ENCODE data around the gene TSPO.

TSPO gene

GRCh38 chr22:43206509-43207161 lies 55.3 kb downstream of the TSPO start:
- no peak for TF ChIP-seq CTCF (conservative IDR thresholded peaks at IDR 0.05)
- H3K27ac ChIP-seq = no peak overlapping the region

GRCh38 chr22:43207386-43207785 lies 56.0 kb downstream of the TSPO start:
- no peak overlapping the region for H3K27ac ChIP-seq

DNA sequence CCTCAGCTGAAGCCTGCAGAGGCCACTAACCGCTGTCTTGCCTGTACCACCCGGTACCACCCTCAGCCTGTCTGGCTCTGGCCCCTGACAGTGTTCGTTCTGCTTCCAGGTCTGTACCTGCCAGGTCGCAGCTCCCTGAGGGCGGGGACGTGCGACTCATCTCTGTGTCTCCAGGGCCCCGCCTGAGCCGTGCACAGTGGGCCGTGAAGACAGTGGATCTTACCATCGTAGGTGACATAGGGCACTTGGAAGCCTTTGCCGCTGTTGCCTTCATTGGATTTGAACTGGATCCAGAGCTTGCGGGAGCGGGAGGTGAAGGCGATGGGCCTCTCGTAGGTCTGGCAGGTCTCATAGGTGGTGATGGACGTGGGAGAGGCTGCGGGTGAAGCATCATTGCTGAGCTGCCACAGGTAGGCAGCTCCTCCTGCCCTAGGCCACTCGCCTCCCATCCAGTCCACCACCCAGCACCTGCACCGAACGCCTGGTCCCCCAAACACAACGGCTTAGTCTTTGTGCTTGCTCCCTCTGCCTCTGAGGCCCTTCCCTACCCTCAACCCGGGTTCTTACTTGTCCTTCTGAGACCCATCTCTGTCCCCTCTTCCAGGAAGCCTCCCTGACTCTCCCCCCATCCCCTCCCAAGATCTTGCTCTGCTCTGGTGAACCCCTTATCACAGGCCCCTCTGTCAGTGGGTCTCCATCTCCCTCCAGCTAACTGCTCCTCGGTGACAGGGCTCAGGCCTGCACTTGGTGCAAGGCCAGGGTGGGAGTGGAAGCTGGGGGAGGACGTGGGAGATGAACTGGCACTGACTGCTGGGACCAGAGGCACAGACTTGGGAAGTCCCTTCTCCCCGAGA lies 56.7 kb downstream of the TSPO start:
- no peak for TF ChIP-seq CTCF (conservative IDR thresholded peaks at IDR 0.05)
- H3K27ac ChIP-seq = no peak overlapping the region

More at GRCh38 chr22:43207386-43207785, 56.0 kb downstream of the TSPO start:
- no peak for TF ChIP-seq CTCF (conservative IDR thresholded peaks at IDR 0.05)

DNA sequence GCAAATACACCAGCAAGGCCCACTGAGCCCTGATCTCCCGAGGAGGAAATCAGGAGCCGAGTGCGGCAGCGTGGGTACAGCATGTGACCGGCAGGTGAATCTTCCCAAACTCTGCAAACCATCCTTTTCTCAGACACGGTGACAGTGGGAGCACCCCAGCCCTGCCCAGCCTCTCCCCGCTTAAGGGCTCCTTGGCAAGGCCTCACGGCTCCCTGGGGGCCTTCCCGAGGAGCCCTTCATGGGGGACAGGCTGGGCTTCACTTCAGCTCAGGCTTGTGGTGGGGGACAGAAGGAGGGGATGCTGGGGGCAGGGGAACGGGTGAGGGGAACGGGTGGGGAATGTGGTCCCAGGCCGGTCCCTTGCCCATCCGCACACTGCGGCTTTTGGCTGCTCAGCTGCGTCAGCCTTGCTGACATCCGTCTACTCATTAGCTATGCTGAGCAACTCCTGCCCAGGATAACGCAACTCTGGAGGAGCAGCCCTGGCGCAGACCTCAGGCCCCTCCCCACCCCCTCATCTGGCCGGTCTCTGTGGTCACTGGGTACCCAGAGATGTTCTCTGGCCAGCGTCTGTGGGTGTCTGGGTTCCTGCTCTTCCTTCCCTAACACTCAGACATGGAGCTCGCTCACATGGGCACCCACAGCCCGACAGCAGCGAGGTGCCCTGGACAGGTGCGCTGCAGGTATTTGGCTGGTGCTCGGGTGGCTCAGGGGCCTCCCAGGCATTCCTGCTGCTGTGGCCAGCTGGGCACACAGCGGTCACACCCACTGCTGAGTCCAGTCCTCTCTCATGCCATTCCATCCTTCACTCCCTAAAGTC lies 57.6 kb downstream of the TSPO start:
- no peak overlapping the region for H3K27ac ChIP-seq
- TF ChIP-seq CTCF (conservative IDR thresholded peaks at IDR 0.05) = no peak

DNA sequence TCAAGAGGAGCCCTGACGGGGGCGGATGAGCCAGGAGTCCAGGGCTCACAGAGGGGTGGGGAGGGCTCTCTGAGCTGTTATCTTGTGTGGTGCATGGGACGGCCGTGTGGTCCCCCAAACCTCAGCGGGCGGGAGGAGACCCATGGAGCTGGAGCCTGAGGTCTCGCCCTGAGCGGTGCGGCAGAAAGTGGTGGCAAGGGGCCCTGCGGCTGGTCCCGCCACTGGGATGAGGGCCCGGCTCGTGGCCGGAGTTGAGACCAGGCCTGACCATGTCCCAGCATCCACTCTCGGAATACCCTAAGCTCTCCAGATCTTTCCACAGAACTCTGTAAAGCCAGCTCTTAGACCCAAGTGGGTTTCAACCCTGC lies 58.1 kb downstream of the TSPO start:
- TF ChIP-seq CTCF (conservative IDR thresholded peaks at IDR 0.05) = no peak
- no peak overlapping the region for H3K27ac ChIP-seq

GRCh38 chr22:43209971-43210370 lies 58.6 kb downstream of the TSPO start:
- TF ChIP-seq CTCF (conservative IDR thresholded peaks at IDR 0.05) = no peak
- H3K27ac ChIP-seq = no peak overlapping the region
